HepG2 (cell line): Measurements from ENCODE around the gene NUBP2. TPM values are rescaled to one million over a fixed set of nuclear protein-coding genes. Genes with fewer than 3 reads are reported as not detected.

Experiments used
- ARID5B ChIP-seq: IDR thresholded peaks from 2 replicates; pipeline ENCODE4 v1.4.0; 2020; ENCODE audit warnings: mild to moderate bottlenecking, missing genetic modification reagents
- BCLAF1 ChIP-seq: fragments of 450-650 bp; IDR thresholded peaks from 2 replicates; pipeline ENCODE4 v1.6.1; 2017; ENCODE audit warnings: mild to moderate bottlenecking
- BRCA1 ChIP-seq: sonication (generic); formaldehyde crosslinking; IDR thresholded peaks from 2 replicates; pipeline ENCODE4 v1.4.0; 2020; ENCODE audit warnings: missing genetic modification reagents
- ELF1 ChIP-seq: sonication (generic); formaldehyde crosslinking; IDR thresholded peaks from 2 replicates; pipeline ENCODE4 v1.4.0; 2020; ENCODE audit warnings: missing genetic modification reagents
- FOXA3 ChIP-seq: IDR thresholded peaks from 2 replicates; pipeline ENCODE4 v1.6.1; 2016; ENCODE audit warnings: missing genetic modification reagents, missing compliant biosample characterization
- IRF2 ChIP-seq: IDR thresholded peaks from 2 replicates; pipeline ENCODE4 v1.6.1; 2018; ENCODE audit warnings: missing genetic modification reagents, missing compliant biosample characterization
- KDM1A ChIP-seq: IDR thresholded peaks from 2 replicates; pipeline ENCODE4 v1.6.1; 2016; ENCODE audit warnings: missing compliant biosample characterization
- KMT2A ChIP-seq: sonication (generic); formaldehyde crosslinking; IDR thresholded peaks from 2 replicates; pipeline ENCODE4 v1.4.0; 2020; ENCODE audit warnings: missing genetic modification reagents
- PRDM4 ChIP-seq: sonication (generic); formaldehyde crosslinking; IDR thresholded peaks from 2 replicates; pipeline ENCODE4 v1.9.0; 2021; ENCODE audit warnings: missing genetic modification reagents, borderline replicate concordance
- REL ChIP-seq: sonication (generic); formaldehyde crosslinking; conservative IDR thresholded peaks from 2 replicates; pipeline ENCODE4 v1.8.0; 2022; ENCODE audit warnings: mild to moderate bottlenecking, missing genetic modification reagents, moderate library complexity
- SP140L ChIP-seq: sonication (generic); formaldehyde crosslinking; IDR thresholded peaks from 2 replicates; pipeline ENCODE4 v1.4.0; 2020; ENCODE audit warnings: missing genetic modification reagents, borderline replicate concordance
- TEF ChIP-seq: sonication (generic); formaldehyde crosslinking; IDR thresholded peaks from 2 replicates; pipeline ENCODE4 v1.5.0; 2020; ENCODE audit warnings: missing genetic modification reagents
- TRAFD1 ChIP-seq: sonication (generic); formaldehyde crosslinking; IDR thresholded peaks from 2 replicates; pipeline ENCODE4 v1.5.1; 2020; ENCODE audit warnings: missing genetic modification reagents, mild to moderate bottlenecking, borderline replicate concordance
- XRCC5 ChIP-seq: fragments of 200-400 bp; formaldehyde crosslinking; optimal IDR thresholded peaks from 2 replicates; pipeline ENCODE3; 2017; ENCODE audit warnings: mild to moderate bottlenecking, low read length
- ZFP90 ChIP-seq: sonication (generic); formaldehyde crosslinking; IDR thresholded peaks from 2 replicates; pipeline ENCODE4 v1.8.0; 2022; ENCODE audit warnings: missing genetic modification reagents, mild to moderate bottlenecking, inconsistent platforms, borderline replicate concordance
- ZNF441 ChIP-seq: sonication (generic); formaldehyde crosslinking; IDR thresholded peaks from 2 replicates; pipeline ENCODE4 v1.7.0; 2021; ENCODE audit warnings: missing genetic modification reagents, borderline replicate concordance
- ZNF766 ChIP-seq: sonication (generic); formaldehyde crosslinking; IDR thresholded peaks from 2 replicates; pipeline ENCODE4 v1.5.0; 2020; ENCODE audit warnings: missing genetic modification reagents, borderline replicate concordance
- polyA plus RNA-seq, 8 experiments: library from polyadenylated mRNA; depleted of rRNA in 3 of 8; stranded (reverse) in 7 of 8; unstranded in 1 of 8; fragments of >200 nt; fragmentation: Illumina TruSeq in 4 of 8; extraction: Trizol in 4 of 8; gene quantifications; 2 replicates each; pipeline versions ENCODE4 v1.2.1 to v1.2.3, GENCODE V29; 2011 to 2016; ENCODE audit warnings: low read depth in 4 of 8, missing spikeins in 1 of 8, mixed read lengths in 1 of 8; ENCODE audit not compliant: insufficient read depth in 1 of 8
- total RNA-seq, 5 experiments: library from RNA; depleted of rRNA; stranded (reverse); fragments of >200 nt; fragmentation: Illumina TruSeq; extraction: Trizol; gene quantifications; 2 replicates each; pipeline ENCODE4 v1.2.3, GENCODE V29; 2016; ENCODE audit warnings: low read depth in 1 of 5
- TF ChIP-seq, protein P1 (sequence below): sonication (generic); formaldehyde crosslinking; IDR thresholded peaks from 2 replicates; pipeline ENCODE4 v1.8.1; 2023; ENCODE audit warnings: mild to moderate bottlenecking, missing genetic modification reagents

Gene NUBP2
- total and polyA plus RNA-seq, 2 of the 13 experiments (the other 11 are each of a cell fraction or from before 2014, with no cell fraction given) = 25.7 to 61.5 TPM

- TF ChIP-seq BCLAF1 = no peak
- TF ChIP-seq ZNF766 (CRISPR knock-in tag) = no peak
- TF ChIP-seq IRF2 = 0 out of 2 replicates have a peak, but pooled peaks have one; percentile 32
- TF ChIP-seq, protein P1, sequence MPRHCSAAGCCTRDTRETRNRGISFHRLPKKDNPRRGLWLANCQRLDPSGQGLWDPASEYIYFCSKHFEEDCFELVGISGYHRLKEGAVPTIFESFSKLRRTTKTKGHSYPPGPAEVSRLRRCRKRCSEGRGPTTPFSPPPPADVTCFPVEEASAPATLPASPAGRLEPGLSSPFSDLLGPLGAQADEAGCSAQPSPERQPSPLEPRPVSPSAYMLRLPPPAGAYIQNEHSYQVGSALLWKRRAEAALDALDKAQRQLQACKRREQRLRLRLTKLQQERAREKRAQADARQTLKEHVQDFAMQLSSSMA (CRISPR knock-in tag) = no peak
- TF ChIP-seq KMT2A (CRISPR knock-in tag) = peak; percentile 65; the same call in 1 of the 2 replicates
- TF ChIP-seq XRCC5 = peak; percentile 77
- no peak for TF ChIP-seq TRAFD1 (CRISPR knock-in tag)
- TF ChIP-seq BRCA1 (CRISPR knock-in tag) = no peak
- no peak for TF ChIP-seq KDM1A (CRISPR knock-in tag)
- no peak for TF ChIP-seq SP140L (CRISPR knock-in tag)
- TF ChIP-seq ZFP90 (CRISPR knock-in tag) = no peak
- TF ChIP-seq TEF (CRISPR knock-in tag) = no peak
- 0 out of 2 replicates have a peak, but pooled peaks have one; percentile 42 for TF ChIP-seq ZNF441
- TF ChIP-seq ELF1 (CRISPR knock-in tag) = 0 out of 2 replicates have a peak, but pooled peaks have one; percentile 13
- peak; percentile 19; the same call in 1 of the 2 replicates for TF ChIP-seq FOXA3 (CRISPR knock-in tag)
- TF ChIP-seq ARID5B = 0 out of 2 replicates have a peak, but pooled peaks have one; percentile 15
- TF ChIP-seq REL = no peak
- TF ChIP-seq PRDM4 (CRISPR knock-in tag) = no peak
Observed at GRCh38 chr16:1823821-1824220, 41.1 kb downstream of the NUBP2 start (continued).
